Effector memory CD4-positive, alpha-beta T cell (primary cell): ENCODE data around the gene SDHAF1.

ENCODE experiments used
- DNase-seq, 3 donors: peaks; one replicate each; pipeline ENCODE4 v3.0.0-alpha.2; 2020
- H3K27ac ChIP-seq: 2 replicates; pipeline ENCODE4 v1.7.0; 2013; ENCODE audit warnings: mild to moderate bottlenecking, low read length, moderate library complexity; ENCODE audit not compliant: insufficient read depth, poor library complexity, severe bottlenecking
- H3K27me3 ChIP-seq: replicated peaks from 2 replicates; pipeline ENCODE4 v1.7.0; 2013; ENCODE audit warnings: mild to moderate bottlenecking, low read length; ENCODE audit not compliant: insufficient read depth, control insufficient read depth, poor library complexity, severe bottlenecking
- H3K36me3 ChIP-seq: 2 replicates; pipeline ENCODE4 v1.7.0; 2013; ENCODE audit warnings: mild to moderate bottlenecking, low read length, moderate library complexity; ENCODE audit not compliant: control insufficient read depth, insufficient read depth
- H3K4me1 ChIP-seq: 2 replicates; pipeline ENCODE4 v1.7.0; 2013; ENCODE audit warnings: low read length, mild to moderate bottlenecking; ENCODE audit not compliant: control insufficient read depth, insufficient read depth, poor library complexity, severe bottlenecking
- H3K4me3 ChIP-seq: 2 replicates; pipeline ENCODE4 v1.7.0; 2013; ENCODE audit warnings: low read length, low read depth, mild to moderate bottlenecking; ENCODE audit not compliant: insufficient read depth, poor library complexity, severe bottlenecking
- H3K9me3 ChIP-seq: 2 replicates; pipeline ENCODE4 v1.7.0; 2013; ENCODE audit warnings: mild to moderate bottlenecking, low read length, moderate library complexity; ENCODE audit not compliant: control insufficient read depth

Gene SDHAF1

DNA sequence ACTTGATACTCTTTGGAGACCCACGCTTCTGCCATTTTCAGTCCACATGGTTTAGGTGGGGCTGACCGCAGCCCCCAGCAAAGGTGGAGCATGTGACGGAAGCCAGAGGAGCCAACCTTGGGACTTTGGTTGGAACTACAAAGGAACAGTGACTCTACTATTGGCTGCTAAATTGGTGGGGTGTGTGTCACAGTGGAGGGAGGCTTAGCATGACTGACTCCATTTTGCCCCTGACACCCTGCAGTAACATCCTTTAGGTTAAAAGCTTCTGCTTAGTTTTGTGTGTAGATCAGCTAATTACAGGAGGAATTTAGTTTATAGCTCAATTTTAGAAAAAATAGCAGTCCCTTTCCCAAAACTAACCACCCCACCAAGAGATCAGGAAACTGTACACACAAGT lies 6.6 kb downstream of the SDHAF1 start:
- DNase-seq: no peak
- peaks cover 2% of the 10 kb centered on the region for H3K4me1 ChIP-seq
- no peak overlapping the region for H3K4me3 ChIP-seq
- H3K9me3 ChIP-seq: no peaks in the 10 kb centered on the region
- no peak overlapping the region for H3K27ac ChIP-seq
- no peaks in the 10 kb centered on the region for H3K27me3 ChIP-seq
- no peaks in the 10 kb centered on the region for H3K36me3 ChIP-seq

DNA sequence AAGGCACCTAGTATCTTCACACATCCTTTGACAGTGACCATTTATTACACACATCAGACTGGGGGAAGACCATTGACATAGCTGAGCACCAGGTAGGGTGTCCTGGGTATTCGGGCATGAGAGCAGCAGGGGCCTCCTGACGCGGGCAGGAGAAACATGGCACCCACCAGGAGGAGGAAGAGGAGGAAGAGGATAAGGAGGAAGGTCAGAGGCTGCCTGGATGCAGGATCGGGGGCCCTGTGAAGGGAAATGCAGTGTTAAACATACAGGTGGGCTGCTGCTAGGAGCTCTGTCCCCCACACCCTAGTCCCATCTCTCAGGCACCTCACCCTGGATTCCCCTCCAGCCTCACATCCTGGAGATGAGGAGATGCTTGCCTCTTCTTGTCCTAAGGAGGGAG lies 8.3 kb downstream of the SDHAF1 start:
- Histone ChIP-seq H3K4me3 (no peak overlapping the region), H3K27ac (no peak overlapping the region), H3K4me1 (no peaks in the 10 kb centered on the region), H3K9me3 (no peaks in the 10 kb centered on the region), H3K36me3 (no peaks in the 10 kb centered on the region), H3K27me3 (no peaks in the 10 kb centered on the region)
- DNase-seq: no peak

- H3K27ac ChIP-seq: no peak overlapping the region
- H3K4me3 ChIP-seq: no peak overlapping the region
- no peaks in the 10 kb centered on the region for H3K36me3 ChIP-seq
- DNase-seq: no peak
- no peaks in the 10 kb centered on the region for H3K27me3 ChIP-seq
- no peaks in the 10 kb centered on the region for H3K9me3 ChIP-seq
- H3K4me1 ChIP-seq: peaks cover 10% of the 10 kb centered on the region
These were observed 12.0 kb downstream of the SDHAF1 start for GRCh38 chr19:36006955-36007354.

- Histone ChIP-seq H3K27me3 (no peaks in the 10 kb centered on the region), H3K36me3 (no peaks in the 10 kb centered on the region), H3K4me1 (peaks cover 15% of the 10 kb centered on the region), H3K4me3 (peak within 1 kb of the TSS; percentile 34), H3K9me3 (no peaks in the 10 kb centered on the region), H3K27ac (no peak within 1 kb of the TSS)
- DNase-seq: no peak
These were observed 13.5 kb downstream of the SDHAF1 start, which contains the start of gene SYNE4 for GRCh38 chr19:36008336-36008978. Gene SYNE4 (minus strand): TSS chr19:36008813. CDS start chr19:36008681, 132 bp downstream.

DNA sequence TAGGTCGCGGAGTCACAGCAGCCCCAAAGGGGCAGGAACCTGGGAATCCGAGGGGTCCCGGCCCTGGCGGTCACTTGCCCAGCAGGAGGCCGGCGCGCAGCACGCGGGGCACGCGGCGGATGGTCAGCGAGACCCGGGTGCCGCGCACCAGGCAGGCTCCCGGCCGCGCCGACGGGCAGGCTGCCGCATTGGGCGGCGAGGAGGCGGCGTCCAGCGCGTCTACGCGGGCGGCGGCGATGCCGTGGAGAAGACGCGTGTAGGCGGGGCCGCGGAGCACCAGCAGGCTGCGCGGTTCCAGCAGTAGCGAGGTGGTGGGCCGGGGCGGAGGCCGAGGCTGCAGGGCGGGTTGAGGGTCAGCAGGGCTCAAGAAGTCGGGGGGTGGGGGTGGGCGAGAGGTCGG lies 14.2 kb downstream of the SDHAF1 start:
- DNase-seq: no peak

GRCh38 chr19:36009633-36010379 lies 14.8 kb downstream of the SDHAF1 start:
- no peaks in the 10 kb centered on the region for H3K9me3 ChIP-seq
- no peaks in the 10 kb centered on the region for H3K27me3 ChIP-seq
- H3K4me3 ChIP-seq: peak overlapping the region; percentile 34
- no peak overlapping the region for H3K27ac ChIP-seq
- H3K4me1 ChIP-seq: peaks cover 21% of the 10 kb centered on the region
- H3K36me3 ChIP-seq: no peaks in the 10 kb centered on the region
- no peak for DNase-seq

More for the DNA sequence above, 14.2 kb downstream of the SDHAF1 start:
- peak overlapping the region; percentile 34 for H3K4me3 ChIP-seq
- H3K9me3 ChIP-seq: no peaks in the 10 kb centered on the region
- H3K36me3 ChIP-seq: no peaks in the 10 kb centered on the region
- no peak overlapping the region for H3K27ac ChIP-seq
- peaks cover 16% of the 10 kb centered on the region for H3K4me1 ChIP-seq
- H3K27me3 ChIP-seq: no peaks in the 10 kb centered on the region

GRCh38 chr19:36010402-36010801 lies 15.4 kb downstream of the SDHAF1 start:
- Histone ChIP-seq H3K36me3 (no peaks in the 10 kb centered on the region), H3K4me3 (no peak overlapping the region), H3K27me3 (no peaks in the 10 kb centered on the region), H3K4me1 (peaks cover 22% of the 10 kb centered on the region), H3K9me3 (no peaks in the 10 kb centered on the region), H3K27ac (no peak overlapping the region)
- no peak for DNase-seq

GRCh38 chr19:36013280-36014011 lies 18.5 kb downstream of the SDHAF1 start:
- Histone ChIP-seq H3K9me3 (no peaks in the 10 kb centered on the region), H3K36me3 (no peaks in the 10 kb centered on the region), H3K27me3 (no peaks in the 10 kb centered on the region), H3K4me1 (peaks cover 22% of the 10 kb centered on the region), H3K27ac (peak overlapping the region; percentile 77), H3K4me3 (peak overlapping the region; percentile 89)
- DNase-seq: no peak

- Histone ChIP-seq H3K9me3 (no peaks in the 10 kb centered on the region), H3K4me1 (peaks cover 17% of the 10 kb centered on the region), H3K27ac (peak within 1 kb of the TSS; percentile 77), H3K4me3 (peak within 1 kb of the TSS; percentile 89), H3K36me3 (no peaks in the 10 kb centered on the region), H3K27me3 (no peaks in the 10 kb centered on the region)
- peak; percentile 97 to 99 (median 99) for DNase-seq
These were observed 19.3 kb downstream of the SDHAF1 start, which contains the start of gene ALKBH6 for GRCh38 chr19:36014012-36014924. Gene ALKBH6 (minus strand): TSS chr19:36014213. CDS start chr19:36013397, 816 bp downstream.
